PC-9 (cell line): Measurements from ENCODE around the gene THAP11.

Experiments used
- CTCF ChIP-seq: fragments of 200-600 bp; sonication (generic); conservative IDR thresholded peaks from 2 replicates; pipeline ENCODE4 v1.6.1; 2017; ENCODE audit warnings: mixed run types, antibody characterized with exemption, mild to moderate bottlenecking, moderate library complexity
- EZH2 ChIP-seq: fragments of 200-600 bp; sonication (generic); IDR thresholded peaks from 2 replicates; pipeline ENCODE4 v1.8.0; 2017; ENCODE audit warnings: antibody characterized with exemption, low read depth

GRCh38 chr16:67874372-67874771, 32.3 kb downstream of the THAP11 start:
- TF ChIP-seq CTCF (no peak), EZH2 (no peak)
